ENCODE data around the gene PAPPA. TPM values are rescaled to one million over a fixed set of nuclear protein-coding genes. Genes with fewer than 3 reads are reported as not detected.

Gene PAPPA
- total RNA-seq, 1 experiment from 2014 or later, result 0.05 TPM

GRCh38 chr9:116366241-116366640, 212.7 kb downstream of the PAPPA start:
- Histone ChIP-seq H3K9me2 (ENCODE audit: insufficient read depth) (no peaks in the 10 kb centered on the region), H3K4me1 (ENCODE audit: control insufficient read depth in 1 of 2, insufficient read depth in 2 of 2, low read length in 2 of 2) (peaks cover 0 to 5% of the 10 kb centered on the region in 2 experiments; a peak in 1 of 4 replicates), H3K4me2 (ENCODE audit: low read length) (no peak overlapping the region), H4K20me1 (ENCODE audit: insufficient read depth) (no peaks in the 10 kb centered on the region), H3K9ac (ENCODE audit: low read length) (no peak overlapping the region), H3K4me3 (replicated peaks in 1 of 2; ENCODE audit: low read depth in 1 of 2, low read length in 2 of 2) (no peak overlapping the region), H3K36me3 (ENCODE audit: control insufficient read depth in 1 of 2, insufficient read depth in 2 of 2, low read length in 2 of 2) (no peaks in the 10 kb centered on the region), H3K79me2 (ENCODE audit: insufficient read depth, low read length) (no peaks in the 10 kb centered on the region), H2AFZ (ENCODE audit: low read depth, low read length, poor library complexity, severe bottlenecking) (no peak overlapping the region), H3K27me3 (ENCODE audit: insufficient read depth, low read length) (peaks cover 5% of the 10 kb centered on the region; the same call in 1 of the 2 replicates), H3K9me3 (ENCODE audit: control insufficient read depth in 1 of 2, insufficient read depth in 1 of 2, low read depth in 1 of 2, low read length in 2 of 2) (no peaks in the 10 kb centered on the region), H3K27ac (ENCODE audit: low read depth, low read length) (no peak overlapping the region)
- CTCF ChIA-PET, result no interaction called here
- POLR2A ChIA-PET, result no interaction called here
- BruUV-seq (replicated peaks), result no TSS peak
- TF ChIP-seq ATF3 (IDR thresholded peaks at IDR 0.05), result no peak
- TF ChIP-seq SIN3A (IDR thresholded peaks at IDR 0.05; ENCODE audit: low read depth), result no peak
- TF ChIP-seq ZBTB33 (IDR thresholded peaks at IDR 0.05; ENCODE audit: extremely low read depth, insufficient replicate concordance, low read length), result no peak
- no peak for TF ChIP-seq SRF (IDR thresholded peaks at IDR 0.05; ENCODE audit: low read depth)
- no peak for TF ChIP-seq RAD21 (IDR thresholded peaks at IDR 0.05; ENCODE audit: low read depth)
- no peak for TF ChIP-seq CBX3 (IDR thresholded peaks at IDR 0.05; ENCODE audit: low read depth)
- TF ChIP-seq YY1 (IDR thresholded peaks at IDR 0.05; ENCODE audit: extremely low read depth, insufficient replicate concordance, low read depth, low read length), result no peak
- RAD21 ChIA-PET (ENCODE audit: low non-redundant PET in 1 of 2, low total read pairs in 2 of 2, uncharacterized antibody in 2 of 2, unreplicated experiment in 2 of 2), result no interaction called here
- intact Hi-C loops (cut with micrococcal nuclease), result no loop called here
- no peak for DNase-seq (ENCODE audit: low read depth, low spot score)
- ATAC-seq, result no peak

- Histone ChIP-seq H3K4me1 (ENCODE audit: control insufficient read depth in 1 of 2, insufficient read depth in 2 of 2, low read length in 2 of 2) (peaks cover 0 to 5% of the 10 kb centered on the region in 2 experiments; a peak in 1 of 4 replicates), H4K20me1 (ENCODE audit: insufficient read depth) (no peaks in the 10 kb centered on the region), H2AFZ (ENCODE audit: low read depth, low read length, poor library complexity, severe bottlenecking) (no peak overlapping the region), H3K4me2 (ENCODE audit: low read length) (no peak overlapping the region), H3K4me3 (replicated peaks in 1 of 2; ENCODE audit: low read depth in 1 of 2, low read length in 2 of 2) (no peak overlapping the region), H3K9me3 (ENCODE audit: control insufficient read depth in 1 of 2, insufficient read depth in 1 of 2, low read depth in 1 of 2, low read length in 2 of 2) (no peaks in the 10 kb centered on the region), H3K79me2 (ENCODE audit: insufficient read depth, low read length) (no peaks in the 10 kb centered on the region), H3K27me3 (ENCODE audit: insufficient read depth, low read length) (no peaks in the 10 kb centered on the region), H3K27ac (ENCODE audit: low read depth, low read length) (no peak overlapping the region), H3K36me3 (ENCODE audit: control insufficient read depth in 1 of 2, insufficient read depth in 2 of 2, low read length in 2 of 2) (no peaks in the 10 kb centered on the region), H3K9ac (ENCODE audit: low read length) (no peak overlapping the region), H3K9me2 (ENCODE audit: insufficient read depth) (no peaks in the 10 kb centered on the region)
- POLR2A ChIA-PET, result no interaction called here
- CTCF ChIA-PET, result no interaction called here
- intact Hi-C loops (cut with micrococcal nuclease), result no loop called here
- ATAC-seq, result no peak
- BruUV-seq (replicated peaks), result no TSS peak
- no peak for DNase-seq (ENCODE audit: low read depth, low spot score)
- RAD21 ChIA-PET (ENCODE audit: low non-redundant PET in 1 of 2, low total read pairs in 2 of 2, uncharacterized antibody in 2 of 2, unreplicated experiment in 2 of 2), result no interaction called here
- no peak for TF ChIP-seq ZNF274 (IDR thresholded peaks at IDR 0.05; ENCODE audit: low read depth, low read length)
- TF ChIP-seq SP1 (IDR thresholded peaks at IDR 0.05; ENCODE audit: low read depth), result no peak
- no peak for TF ChIP-seq EZH2 (IDR thresholded peaks at IDR 0.05)
- TF ChIP-seq RAD21 (IDR thresholded peaks at IDR 0.05; ENCODE audit: low read depth), result no peak
- no peak for TF ChIP-seq ZFX (IDR thresholded peaks at IDR 0.05)
- no peak for TF ChIP-seq EGR1 (IDR thresholded peaks at IDR 0.05; ENCODE audit: low read depth)
- no peak for TF ChIP-seq YY1 (IDR thresholded peaks at IDR 0.05; ENCODE audit: extremely low read depth, insufficient replicate concordance, low read depth, low read length)
- TF ChIP-seq REST (IDR thresholded peaks at IDR 0.05; ENCODE audit: low read depth), result no peak
- TF ChIP-seq CEBPB (IDR thresholded peaks at IDR 0.05; ENCODE audit: low read depth), result no peak
- no peak for TF ChIP-seq SIN3A (IDR thresholded peaks at IDR 0.05; ENCODE audit: low read depth)
- TF ChIP-seq POLR2AphosphoS5 (IDR thresholded peaks at IDR 0.05; ENCODE audit: low read depth, low read length), result no peak
- TF ChIP-seq ATF3 (IDR thresholded peaks at IDR 0.05), result no peak
- no peak for TF ChIP-seq FOSL1 (IDR thresholded peaks at IDR 0.05; ENCODE audit: low read depth)
These were observed 215.1 kb downstream of the PAPPA start for GRCh38 chr9:116368680-116369079.
